ENCODE data around the gene SPG21. TPM values are rescaled to one million over a fixed set of nuclear protein-coding genes. Genes with fewer than 3 reads are reported as not detected.

SPG21 gene
- total RNA-seq, 1 experiment from 2014 or later: 66.6 TPM

- no peak overlapping the region for H3K27ac ChIP-seq (ENCODE audit: insufficient read length, low read depth, low read length)
- no peaks in the 10 kb centered on the region for H3K79me1 ChIP-seq (ENCODE audit: insufficient read depth, low read depth, low read length, poor library complexity, severe bottlenecking)
- no peaks in the 10 kb centered on the region; the same call in 1 of the 2 replicates for H3K4me1 ChIP-seq (ENCODE audit: insufficient read depth, low read length)
- no peak overlapping the region for H3K56ac ChIP-seq (ENCODE audit: insufficient read length, low read depth, low read length)
- H4K8ac ChIP-seq (replicated peaks; ENCODE audit: insufficient read length, low read depth, low read length): no peak overlapping the region
- H3K14ac ChIP-seq (ENCODE audit: insufficient read depth, low read length): no peak overlapping the region
- no peaks in the 10 kb centered on the region for H3K23me2 ChIP-seq (ENCODE audit: insufficient read length, low read depth, low read length, poor library complexity, severe bottlenecking)
- no peak for DNase-seq
- no peaks in the 10 kb centered on the region for H3K9me3 ChIP-seq (ENCODE audit: control insufficient read depth, low read depth, low read length)
- H4K91ac ChIP-seq (ENCODE audit: insufficient read length, low read depth, low read length): no peak overlapping the region
- no peaks in the 10 kb centered on the region for H4K20me1 ChIP-seq (ENCODE audit: control insufficient read depth, insufficient read depth, insufficient read length)
- no peak overlapping the region for H2BK20ac ChIP-seq (ENCODE audit: low read depth, low read length, poor library complexity, severe bottlenecking)
- Mint-ChIP-seq H3K4me3 (peak overlapping the region; percentile 71 to 83; a peak in 1 of 5 replicates), H3K36me3 (ENCODE audit: insufficient read depth in 1 of 3, low read depth in 3 of 3) (peaks cover 2 to 34% (median 33%) of the 10 kb centered on the region in 3 experiments; a peak in 5 of 7 replicates), H3K27ac (no peak overlapping the region), H3K27me3 (ENCODE audit: low read depth) (peaks cover 8% of the 10 kb centered on the region; the same call in 1 of the 2 replicates), H3K4me1 (peaks cover 13 to 14% of the 10 kb centered on the region in 2 experiments), H3K9me3 (no peaks in the 10 kb centered on the region)
- no peak overlapping the region for H3K23ac ChIP-seq (ENCODE audit: insufficient read length, low read depth, low read length)
- no CpG with 5 or more reads among the region's 1 CpG for WGBS (ENCODE audit: extremely low coverage, insufficient read length, low lambda C conversion rate)
- no peak overlapping the region for H3K4me2 ChIP-seq (ENCODE audit: insufficient read depth, insufficient read length, low read length)
- H2BK5ac ChIP-seq (ENCODE audit: insufficient read length, low read length): no peak overlapping the region
- H3K79me2 ChIP-seq (ENCODE audit: insufficient read depth, low read length): no peaks in the 10 kb centered on the region
- no peaks in the 10 kb centered on the region for H3K27me3 ChIP-seq (ENCODE audit: insufficient read depth, low read length)
- no peak overlapping the region for H2AFZ ChIP-seq (ENCODE audit: low read length)
- H2BK12ac ChIP-seq (ENCODE audit: insufficient read length, low read depth, low read length): no peak overlapping the region
- no peak overlapping the region for H2AK5ac ChIP-seq (ENCODE audit: insufficient read length, low read length)
- no peak overlapping the region for H2BK15ac ChIP-seq (ENCODE audit: low read depth, low read length)
- no peak overlapping the region for H3K18ac ChIP-seq (ENCODE audit: insufficient read length, low read depth, low read length)
- H2BK120ac ChIP-seq (ENCODE audit: low read depth, low read length, poor library complexity, severe bottlenecking): no peak overlapping the region
- TF ChIP-seq CTCF (conservative IDR thresholded peaks at IDR 0.05): no peak
- H4K5ac ChIP-seq (ENCODE audit: insufficient read length, low read depth, low read length): no peak overlapping the region
- H3K9ac ChIP-seq (ENCODE audit: extremely low read depth, insufficient read length, low read length): no peak overlapping the region
- no peak overlapping the region for H3K4ac ChIP-seq (ENCODE audit: low read depth, low read length)
- no peak overlapping the region for H3T11ph ChIP-seq (ENCODE audit: low read length)
Observed at GRCh38 chr15:65027593-65027992, 37.9 kb upstream of the SPG21 start.
